22Rv1 (cell line): ENCODE measurements around the gene LRRC8B.
"Not testable (repeated sequence)": the region's sequence is repeated elsewhere in the genome, so short reads cannot be mapped to it uniquely, and the experiment has no call there.

Experiments
- H3K27ac ChIP-seq: fragments of 450-650 bp; 2 replicates; pipeline ENCODE4 v1.5.1; 2017
- ZFX ChIP-seq: fragments of 450-650 bp; IDR thresholded peaks from 2 replicates; pipeline ENCODE4 v1.6.1; 2017; ENCODE audit warnings: antibody characterized with exemption, borderline replicate concordance
- TF ChIP-seq, protein P1 (sequence below): fragments of 450-650 bp; IDR thresholded peaks from 2 replicates; pipeline ENCODE4 v1.5.1; 2017; ENCODE audit warnings: mild to moderate bottlenecking

LRRC8B gene

DNA sequence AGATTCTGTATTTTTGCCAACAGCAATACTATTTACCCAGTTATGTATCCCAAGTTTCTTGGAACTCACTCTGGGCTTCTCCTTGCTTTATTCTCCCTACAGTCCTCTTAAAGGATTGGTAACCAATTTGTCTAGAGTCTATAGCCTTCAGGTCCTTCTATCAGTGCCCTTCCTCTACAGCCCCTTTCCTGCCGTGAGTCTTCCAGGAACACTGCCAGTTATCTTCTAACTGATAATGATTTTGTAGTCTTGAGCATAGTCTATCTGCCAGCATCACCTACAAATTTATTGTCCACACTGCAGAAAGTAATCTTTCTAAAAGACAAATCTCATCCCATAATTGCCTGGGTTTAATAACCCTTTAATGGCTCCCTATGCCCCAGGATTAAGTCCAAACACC is 8.2 kb downstream of the LRRC8B start:
- TF ChIP-seq, protein P1, sequence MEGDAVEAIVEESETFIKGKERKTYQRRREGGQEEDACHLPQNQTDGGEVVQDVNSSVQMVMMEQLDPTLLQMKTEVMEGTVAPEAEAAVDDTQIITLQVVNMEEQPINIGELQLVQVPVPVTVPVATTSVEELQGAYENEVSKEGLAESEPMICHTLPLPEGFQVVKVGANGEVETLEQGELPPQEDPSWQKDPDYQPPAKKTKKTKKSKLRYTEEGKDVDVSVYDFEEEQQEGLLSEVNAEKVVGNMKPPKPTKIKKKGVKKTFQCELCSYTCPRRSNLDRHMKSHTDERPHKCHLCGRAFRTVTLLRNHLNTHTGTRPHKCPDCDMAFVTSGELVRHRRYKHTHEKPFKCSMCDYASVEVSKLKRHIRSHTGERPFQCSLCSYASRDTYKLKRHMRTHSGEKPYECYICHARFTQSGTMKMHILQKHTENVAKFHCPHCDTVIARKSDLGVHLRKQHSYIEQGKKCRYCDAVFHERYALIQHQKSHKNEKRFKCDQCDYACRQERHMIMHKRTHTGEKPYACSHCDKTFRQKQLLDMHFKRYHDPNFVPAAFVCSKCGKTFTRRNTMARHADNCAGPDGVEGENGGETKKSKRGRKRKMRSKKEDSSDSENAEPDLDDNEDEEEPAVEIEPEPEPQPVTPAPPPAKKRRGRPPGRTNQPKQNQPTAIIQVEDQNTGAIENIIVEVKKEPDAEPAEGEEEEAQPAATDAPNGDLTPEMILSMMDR, result no peak
- TF ChIP-seq ZFX, result no peak
- no peak overlapping the region for H3K27ac ChIP-seq

DNA sequence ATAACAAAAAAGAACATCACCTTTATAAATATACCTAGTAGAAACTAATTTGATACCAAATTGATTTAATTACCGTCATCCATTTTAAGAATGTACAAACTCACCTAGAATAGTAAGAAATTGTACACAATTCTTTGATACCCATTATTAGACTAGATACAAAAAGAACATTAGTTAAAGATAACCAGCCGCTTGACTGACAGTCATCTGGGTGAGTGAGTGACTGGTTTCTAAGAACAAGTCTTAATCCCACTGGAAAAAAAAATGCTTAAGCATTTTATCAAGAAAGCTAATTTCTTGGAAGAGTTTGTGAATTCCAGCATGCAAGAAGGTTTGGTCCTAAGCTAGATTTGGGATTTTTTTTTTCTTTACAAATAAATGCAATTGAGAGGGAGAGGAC is 10.9 kb downstream of the LRRC8B start:
- TF ChIP-seq, protein P1, result no peak
- no peak for TF ChIP-seq ZFX
- no peak overlapping the region for H3K27ac ChIP-seq

DNA sequence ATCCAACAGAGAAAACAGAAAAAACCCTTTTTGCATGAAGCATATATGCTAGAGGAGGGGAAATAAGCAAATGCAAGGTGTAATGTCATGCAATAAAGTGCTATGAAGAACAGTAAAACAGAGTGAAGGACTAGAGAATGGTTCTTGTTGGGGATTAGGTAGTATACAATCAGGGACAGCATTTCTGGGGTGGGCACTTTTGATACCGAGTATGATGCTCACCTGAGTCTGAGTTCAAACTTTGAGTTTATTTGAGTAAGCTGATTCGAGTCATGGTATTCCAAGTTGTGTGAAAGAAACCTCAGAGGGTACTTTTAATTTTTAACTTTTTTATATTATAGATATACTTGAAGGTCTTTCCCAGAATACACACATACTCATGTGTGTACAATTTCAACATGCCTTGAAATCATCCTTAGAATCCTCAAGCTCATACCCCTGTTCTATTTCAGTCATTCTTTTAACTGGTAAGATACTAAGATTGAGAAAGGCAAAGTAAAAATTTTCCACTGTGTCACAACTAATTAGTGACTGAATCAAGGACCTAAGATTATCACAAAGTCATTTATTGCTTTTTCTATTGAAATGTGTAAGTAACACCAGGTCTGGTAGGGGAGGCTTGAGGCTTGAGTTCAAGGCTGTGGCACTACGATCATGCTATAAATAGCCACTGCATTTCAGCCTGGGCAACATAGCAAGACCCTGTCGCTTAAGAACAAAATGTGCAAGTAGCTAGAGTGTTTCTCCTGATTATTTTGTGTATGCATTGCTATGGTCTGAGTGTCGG is 12.1 kb downstream of the LRRC8B start:
- no peak for TF ChIP-seq ZFX
- TF ChIP-seq, protein P1, result no peak
- H3K27ac ChIP-seq, result no peak overlapping the region

DNA sequence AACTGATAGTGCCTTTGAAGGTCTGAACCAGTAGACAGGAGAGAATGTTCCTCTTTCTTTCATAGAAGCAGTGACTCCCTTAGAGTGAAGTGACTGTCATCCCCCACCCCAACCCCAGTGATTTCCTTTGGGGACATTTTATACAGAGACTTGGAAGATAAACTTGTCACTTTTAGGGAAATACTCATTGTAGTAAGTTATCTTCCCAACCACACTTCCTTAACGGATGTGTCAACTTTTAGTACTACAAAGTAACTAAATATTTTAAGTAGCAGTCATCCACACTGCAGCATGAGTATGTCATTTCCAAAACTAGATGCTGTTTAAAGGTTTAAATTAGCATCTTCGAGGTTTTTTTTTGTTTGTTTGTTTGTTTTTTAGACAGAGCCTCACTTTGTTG is 13.7 kb downstream of the LRRC8B start:
- TF ChIP-seq ZFX, result no peak
- TF ChIP-seq, protein P1, result no peak
- H3K27ac ChIP-seq, result no peak overlapping the region

DNA sequence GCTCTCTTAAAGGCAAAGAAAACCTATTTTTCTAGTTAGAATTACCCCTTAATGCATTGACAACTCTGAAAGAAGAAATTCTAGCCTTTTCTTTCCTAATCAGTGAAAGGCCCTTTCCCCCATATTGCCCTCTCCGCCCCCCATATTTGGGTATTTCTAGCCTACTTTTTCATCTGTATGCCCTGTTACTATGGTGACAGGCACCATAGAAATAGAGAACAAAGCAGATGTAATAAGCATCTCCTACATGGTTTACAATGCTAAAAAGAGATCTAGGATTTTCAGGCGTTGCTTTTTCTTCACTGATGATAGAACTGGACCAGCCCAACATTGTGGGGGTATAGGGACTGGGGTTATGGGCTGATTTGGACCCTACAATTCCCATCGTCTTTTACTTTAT is 14.5 kb downstream of the LRRC8B start:
- H3K27ac ChIP-seq, result no peak overlapping the region
- TF ChIP-seq ZFX, result no peak
- TF ChIP-seq, protein P1, result no peak

DNA sequence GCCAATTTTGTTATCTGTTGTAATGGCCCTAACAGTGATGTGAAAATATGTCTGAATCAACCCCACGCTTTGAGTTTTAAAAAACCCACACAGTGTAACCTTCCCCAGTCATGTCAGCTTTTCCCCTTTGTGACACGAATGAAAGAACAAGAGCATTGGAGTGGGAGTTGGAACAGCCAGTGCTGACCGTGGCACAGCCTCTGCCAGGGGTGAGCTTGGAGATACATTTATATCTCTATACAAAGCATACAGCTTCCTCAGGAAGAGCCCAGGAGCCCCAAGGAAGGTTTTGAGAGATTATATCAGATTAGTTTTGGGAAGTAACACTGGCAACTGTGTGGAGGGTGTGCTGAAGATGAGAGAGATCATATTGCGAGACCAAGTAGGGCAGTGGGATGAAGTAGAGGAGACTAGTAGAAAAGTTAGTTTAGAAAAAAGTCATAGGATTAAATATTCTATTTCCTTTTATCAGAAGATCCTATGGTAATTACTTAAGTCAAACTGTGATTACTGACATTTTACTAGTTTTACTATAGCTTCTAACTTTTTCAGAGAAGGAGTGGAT is 15.9 kb downstream of the LRRC8B start:
- no peak for TF ChIP-seq ZFX
- TF ChIP-seq, protein P1, result no peak
- H3K27ac ChIP-seq, result no peak overlapping the region

DNA sequence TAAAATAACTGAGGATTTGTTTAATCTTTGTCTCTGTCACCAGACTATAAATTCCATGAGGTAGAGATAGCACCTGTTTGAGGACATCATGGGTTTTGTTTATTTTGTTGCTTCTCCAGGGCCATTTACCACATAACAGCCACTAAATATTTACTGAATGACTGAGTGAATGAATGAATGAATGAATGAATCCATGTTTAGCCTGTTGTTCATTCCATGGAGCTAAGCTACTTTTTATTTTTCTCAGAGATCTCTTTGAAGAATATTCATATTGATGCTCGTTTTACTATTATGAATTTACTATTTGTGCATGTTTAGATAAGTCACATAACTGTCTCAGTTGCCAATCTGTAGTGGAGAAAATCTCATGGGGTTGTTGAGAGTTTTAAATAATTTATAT is 17.7 kb downstream of the LRRC8B start:
- TF ChIP-seq ZFX, result no peak
- TF ChIP-seq, protein P1, result no peak
- H3K27ac ChIP-seq, result no peak overlapping the region

DNA sequence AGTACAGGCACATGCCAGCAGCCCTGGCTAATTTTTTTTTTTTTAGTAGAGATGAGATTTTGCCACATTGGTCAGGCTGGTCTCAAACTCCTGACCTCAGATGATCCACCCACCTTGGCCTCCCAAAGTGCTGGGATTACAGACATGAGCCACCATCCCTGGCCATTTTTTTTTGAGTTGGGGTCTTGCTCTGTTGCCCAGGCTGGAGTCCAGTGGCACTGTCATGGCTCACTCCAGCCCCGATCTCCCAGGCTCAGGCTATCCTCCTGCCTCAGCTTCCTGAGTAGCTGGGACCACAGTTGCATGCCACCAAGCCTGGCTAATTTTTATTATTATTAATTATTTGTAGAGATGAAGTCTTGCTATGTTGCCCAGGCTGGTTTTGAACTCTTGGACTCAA is 19.0 kb downstream of the LRRC8B start:
- not testable (repeated sequence) for H3K27ac ChIP-seq
